CD4-positive, alpha-beta T cell (primary cell): ENCODE results near the gene GNG7. TPM values are rescaled to one million over a fixed set of nuclear protein-coding genes. Genes with fewer than 3 reads are reported as not detected.
A peak's percentile ranks its signal among the peaks of the same experiment; 100 is the strongest.

Experiments
- ATAC-seq: fragments of 200-7000 bp; cut with Tn5 transposase; one replicate; pipeline ENCODE4 v1.10.0; 2022; ENCODE audit warnings: mild to moderate bottlenecking; ENCODE audit not compliant: poor library complexity
- CTCF ChIA-PET: fragments of 350-600 bp; sonication (Branson Sonifier 250); formaldehyde crosslinking; loops from one replicate; lab custom pipeline; 2021; ENCODE audit warnings: antibody characterized with exemption, inconsistent platforms; lab: Charles Lee
- POLR2A ChIA-PET: fragments of 350-600 bp; sonication (Branson Sonifier 250); formaldehyde crosslinking; loops from one replicate; lab custom pipeline; 2021; ENCODE audit warnings: antibody characterized with exemption, inconsistent platforms; lab: Charles Lee
- DNase-seq, 14 experiments: peaks; one replicate each; pipeline ENCODE4 v3.0.0-alpha.2; 2013 to 2020; ENCODE audit warnings: mixed read lengths in 2 of 14
- H3K27ac ChIP-seq, 2 donors: one replicate each; pipeline versions ENCODE4 v1.5.1 to v1.7.0; 2013; ENCODE audit warnings: low read length in 2 of 2, low read depth in 1 of 2, mild to moderate bottlenecking in 1 of 2
- H3K27me3 ChIP-seq, 2 experiments: 1 replicate in 1 of 2; 2 replicates in 1 of 2; pipeline versions ENCODE4 v1.6.1 to v1.7.0; 2013; ENCODE audit warnings: low read length in 2 of 2, control low read depth in 1 of 2, mild to moderate bottlenecking in 1 of 2, moderate library complexity in 1 of 2; ENCODE audit not compliant: insufficient read depth in 2 of 2, control insufficient read depth in 1 of 2
- H3K36me3 ChIP-seq: one replicate; pipeline ENCODE4 v1.6.1; 2013; ENCODE audit warnings: low read length, control low read depth; ENCODE audit not compliant: insufficient read depth
- H3K4me1 ChIP-seq: one replicate; pipeline ENCODE4 v1.6.1; 2013; ENCODE audit warnings: low read length, control low read depth; ENCODE audit not compliant: insufficient read depth
- H3K4me3 ChIP-seq: one replicate; pipeline ENCODE4 v1.5.1; 2013; ENCODE audit warnings: mild to moderate bottlenecking, low read length, moderate library complexity
- H3K9me3 ChIP-seq, 2 experiments: 1 replicate in 1 of 2; 2 replicates in 1 of 2; pipeline versions ENCODE4 v1.6.1 to v1.7.0; 2013; ENCODE audit warnings: low read length in 2 of 2, mild to moderate bottlenecking in 2 of 2, control low read depth in 1 of 2, moderate library complexity in 1 of 2; ENCODE audit not compliant: control insufficient read depth in 1 of 2, insufficient read depth in 1 of 2
- H3K27ac Mint-ChIP-seq: one replicate; pipeline ENCODE4 v1.8.0; 2020; ENCODE audit warnings: mixed read lengths
- H3K27me3 Mint-ChIP-seq: one replicate; pipeline ENCODE4 v1.8.0; 2021; ENCODE audit warnings: mixed read lengths
- H3K36me3 Mint-ChIP-seq: one replicate; pipeline ENCODE4 v1.8.0; 2021; ENCODE audit warnings: low read depth, mixed read lengths
- H3K4me1 Mint-ChIP-seq: one replicate; pipeline ENCODE4 v1.8.0; 2021; ENCODE audit warnings: low read depth, mixed read lengths
- H3K4me3 Mint-ChIP-seq: one replicate; pipeline ENCODE4 v1.8.0; 2020; ENCODE audit warnings: mild to moderate bottlenecking, mixed read lengths
- H3K9me3 Mint-ChIP-seq: one replicate; pipeline ENCODE4 v1.8.0; 2020; ENCODE audit warnings: mixed read lengths
- CTCF ChIP-seq: fragments of 200-600 bp; IDR thresholded peaks from one replicate; pipeline ENCODE4 v1.8.0; 2022; ENCODE audit warnings: antibody characterized with exemption, mild to moderate bottlenecking
- intact Hi-C, 2 experiments: fragments of 100-400 bp; cut with DNase I in 1 of 2; cut with micrococcal nuclease in 1 of 2; formaldehyde crosslinking; loops; one replicate each; pipeline versions ENCODE4 v1.15.1 to v1.9.0; 2023 to 2025; cut with DNase I, micrococcal nuclease
- total RNA-seq, 174 experiments: library from RNA in 2 of 174; stranded (reverse) in 2 of 174; gene quantifications; one replicate each; pipeline ENCODE4 v1.2.3 and lab custom pipeline; 2021 to 2026

The GNG7 gene
- total RNA-seq, 2 experiments from 2014 or later, result 5.2 to 5.7 TPM

- ChIA-PET CTCF (interaction anchor here (0.9 to 4.5 kb wide), 5 partner anchors 18 to 142 kb away, joined by 3 to 59 read pairs (median 5); partner anchors contain the start of gene GADD45B), POLR2A (interaction anchor here (0.9 to 11.7 kb wide), 6 partner anchors 18 to 191 kb away, joined by 3 to 272 read pairs (median 5); partner anchors contain the start of genes GADD45B, LMNB2 and TIMM13)
- H3K9me3 ChIP-seq, result peaks cover 0 to 11% of the 10 kb centered on the region in 2 experiments
- H3K4me1 ChIP-seq, result peaks cover 77% of the 10 kb centered on the region
- Mint-ChIP-seq H3K27ac (peak overlapping the region; percentile 92), H3K9me3 (no peaks in the 10 kb centered on the region), H3K27me3 (no peaks in the 10 kb centered on the region), H3K36me3 (no peaks in the 10 kb centered on the region), H3K4me1 (peaks cover 65% of the 10 kb centered on the region), H3K4me3 (peak overlapping the region; percentile 87)
- peak; percentile 40 to 84 (median 64) for DNase-seq
- peak overlapping the region; percentile 26 for H3K4me3 ChIP-seq
- no peaks in the 10 kb centered on the region for H3K36me3 ChIP-seq
- ATAC-seq, result peak; percentile 27
- H3K27me3 ChIP-seq, result no peaks in the 10 kb centered on the region
- intact Hi-C loops, result loop anchor here (10.0 kb wide), 2 partner anchors 344 to 384 kb away; partner anchors contain the start of genes PLEKHJ1 (in 1 of the 2) and SF3A2 (in 1 of the 2)
- no peak for TF ChIP-seq CTCF
- peak overlapping the region; percentile 39 to 61 for H3K27ac ChIP-seq
Observed at GRCh38 chr19:2618611-2619010, 83.9 kb downstream of the GNG7 start.

GRCh38 chr19:2617393-2618165 is 84.9 kb downstream of the GNG7 start:
- peaks cover 74% of the 10 kb centered on the region for H3K4me1 Mint-ChIP-seq
- no peak overlapping the region for H3K27ac ChIP-seq
- H3K36me3 ChIP-seq, result no peaks in the 10 kb centered on the region
- CTCF ChIA-PET, result interaction anchor here (0.9 to 4.5 kb wide), 5 partner anchors 18 to 140 kb away, joined by 3 to 59 read pairs (median 5); no protein-coding TSS in a partner anchor
- H3K9me3 Mint-ChIP-seq, result no peaks in the 10 kb centered on the region
- no peak for ATAC-seq
- H3K36me3 Mint-ChIP-seq, result no peaks in the 10 kb centered on the region
- H3K4me3 Mint-ChIP-seq, result peak overlapping the region; percentile 87
- POLR2A ChIA-PET, result interaction anchor here (1.4 to 11.7 kb wide), 2 partner anchors 141 to 161 kb away, joined by 6 to 272 read pairs; partner anchors contain the start of genes GADD45B and LMNB2
- H3K4me1 ChIP-seq, result peaks cover 81% of the 10 kb centered on the region
- no peaks in the 10 kb centered on the region for H3K27me3 ChIP-seq
- H3K9me3 ChIP-seq, result peaks cover 0 to 11% of the 10 kb centered on the region in 2 experiments
- H3K4me3 ChIP-seq, result peak overlapping the region; percentile 26
- intact Hi-C loops, result loop anchor here (10.0 kb wide), 2 partner anchors 343 to 383 kb away; partner anchors contain the start of genes PLEKHJ1 (in 1 of the 2) and SF3A2 (in 1 of the 2)
- peak overlapping the region; percentile 92 for H3K27ac Mint-ChIP-seq
- TF ChIP-seq CTCF, result no peak
- no peak for DNase-seq
- no peaks in the 10 kb centered on the region for H3K27me3 Mint-ChIP-seq

DNA sequence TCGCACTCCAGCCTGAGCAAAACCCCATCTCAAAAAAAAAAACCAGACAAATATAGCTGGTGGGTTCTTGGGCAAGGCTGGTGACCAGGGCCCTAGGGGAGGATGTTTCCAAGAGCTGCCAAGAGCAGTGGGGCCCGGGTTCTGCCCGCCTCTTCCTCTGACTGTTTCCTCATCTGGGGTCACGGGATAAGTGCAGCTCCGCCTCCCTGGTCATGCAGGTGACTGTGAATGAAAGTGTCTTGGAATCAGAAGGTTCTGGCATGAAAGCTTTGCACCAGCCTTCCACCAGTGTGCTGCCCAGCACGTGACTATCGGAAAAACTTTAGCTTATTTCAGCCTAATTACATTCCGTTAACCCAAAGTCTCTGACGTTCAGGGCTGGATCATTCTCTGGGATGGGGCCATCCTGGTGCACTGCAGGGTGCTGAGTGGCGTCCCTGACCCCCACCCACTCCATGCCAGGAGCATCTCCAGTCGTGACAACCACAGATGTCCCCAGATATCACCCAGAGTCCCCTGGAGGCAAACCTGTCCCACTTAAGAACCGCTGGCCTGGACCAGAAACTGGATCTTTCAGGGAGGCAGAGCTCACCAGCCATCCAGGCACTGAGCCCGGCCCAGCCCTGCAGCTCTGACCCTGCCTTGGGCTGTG is 85.6 kb downstream of the GNG7 start:
- Mint-ChIP-seq H3K4me3 (peak overlapping the region; percentile 61), H3K4me1 (peaks cover 73% of the 10 kb centered on the region), H3K36me3 (no peaks in the 10 kb centered on the region), H3K27ac (peak overlapping the region; percentile 72), H3K9me3 (no peaks in the 10 kb centered on the region), H3K27me3 (no peaks in the 10 kb centered on the region)
- no peak for TF ChIP-seq CTCF
- ATAC-seq (peak; percentile 19), DNase-seq (peak in 7 of 14 experiments; percentile 28 to 67 (median 62))
- Histone ChIP-seq H3K36me3 (no peaks in the 10 kb centered on the region), H3K4me3 (no peak overlapping the region), H3K27ac (no peak overlapping the region), H3K9me3 (peaks cover 0 to 11% of the 10 kb centered on the region in 2 experiments), H3K27me3 (no peaks in the 10 kb centered on the region), H3K4me1 (peaks cover 76% of the 10 kb centered on the region)
- POLR2A ChIA-PET, result interaction anchor here (0.8 to 11.7 kb wide), 3 partner anchors 18 to 140 kb away, joined by 3 to 272 read pairs (median 4); partner anchors contain the start of gene GADD45B
- intact Hi-C loops, result loop anchor here (10.0 kb wide), 2 partner anchors 342 to 382 kb away; partner anchors contain the start of genes PLEKHJ1 (in 1 of the 2) and SF3A2 (in 1 of the 2)
- CTCF ChIA-PET, result interaction anchor here (0.7 to 1.7 kb wide), 2 partner anchors 20 to 66 kb away, joined by 3 to 11 read pairs; no protein-coding TSS in a partner anchor
